ENCODE results near the gene USH2A. TPM values are rescaled to one million over a fixed set of nuclear protein-coding genes. Genes with fewer than 3 reads are reported as not detected.

The USH2A gene
- total RNA-seq, 1 donor from 2014 or later, result 0.55 TPM

DNA sequence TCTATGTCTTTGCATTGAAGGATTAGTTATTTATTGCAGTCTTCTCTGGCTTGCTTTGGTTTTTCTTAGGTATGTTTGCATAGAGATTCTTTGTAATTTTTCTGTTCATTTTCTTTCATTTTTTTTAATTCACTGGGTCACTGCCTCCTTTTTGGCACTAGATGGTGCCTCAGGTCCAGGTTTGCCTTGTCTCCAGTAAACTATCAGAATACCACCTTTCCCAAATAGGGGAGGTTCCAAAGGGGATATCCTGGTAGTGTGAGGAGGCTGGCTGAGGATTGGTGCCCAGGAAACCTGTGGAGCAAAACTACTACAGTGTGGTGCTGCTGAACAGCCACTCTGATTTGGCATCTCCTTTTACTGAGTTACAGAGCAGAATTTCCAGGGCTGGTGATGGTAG is 599.0 kb downstream of the USH2A start:
- no peak for DNase-seq (ENCODE audit: low spot score, unreplicated experiment)
- H3K4me3 Mint-ChIP-seq (ENCODE audit: low read depth), result no peak overlapping the region

DNA sequence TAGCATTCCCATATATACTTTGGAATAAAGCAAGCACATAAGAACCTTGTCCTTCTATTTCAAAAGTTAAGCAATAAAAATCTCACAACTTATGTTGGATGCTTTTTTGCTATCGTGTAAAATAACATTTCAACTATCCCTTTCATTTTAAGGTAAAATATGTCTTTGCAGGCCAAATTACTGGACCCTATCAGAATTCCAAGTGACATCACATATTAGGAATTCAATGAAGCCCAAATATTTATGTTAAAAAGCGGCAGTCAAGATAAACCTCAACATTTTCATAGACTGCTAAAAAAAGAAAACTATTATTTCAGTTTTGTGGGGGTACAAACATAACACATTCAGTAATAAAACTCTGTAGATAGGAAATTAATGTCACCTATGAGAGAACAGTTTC is 604.1 kb downstream of the USH2A start:
- H3K9me3 Mint-ChIP-seq (ENCODE audit: low read depth), result no peaks in the 10 kb centered on the region
- no peak for DNase-seq (ENCODE audit: low spot score, unreplicated experiment)
- no peaks in the 10 kb centered on the region for H3K4me1 Mint-ChIP-seq (ENCODE audit: low read depth)
- H3K4me3 Mint-ChIP-seq (ENCODE audit: low read depth), result no peak overlapping the region
- TF ChIP-seq, protein P1, sequence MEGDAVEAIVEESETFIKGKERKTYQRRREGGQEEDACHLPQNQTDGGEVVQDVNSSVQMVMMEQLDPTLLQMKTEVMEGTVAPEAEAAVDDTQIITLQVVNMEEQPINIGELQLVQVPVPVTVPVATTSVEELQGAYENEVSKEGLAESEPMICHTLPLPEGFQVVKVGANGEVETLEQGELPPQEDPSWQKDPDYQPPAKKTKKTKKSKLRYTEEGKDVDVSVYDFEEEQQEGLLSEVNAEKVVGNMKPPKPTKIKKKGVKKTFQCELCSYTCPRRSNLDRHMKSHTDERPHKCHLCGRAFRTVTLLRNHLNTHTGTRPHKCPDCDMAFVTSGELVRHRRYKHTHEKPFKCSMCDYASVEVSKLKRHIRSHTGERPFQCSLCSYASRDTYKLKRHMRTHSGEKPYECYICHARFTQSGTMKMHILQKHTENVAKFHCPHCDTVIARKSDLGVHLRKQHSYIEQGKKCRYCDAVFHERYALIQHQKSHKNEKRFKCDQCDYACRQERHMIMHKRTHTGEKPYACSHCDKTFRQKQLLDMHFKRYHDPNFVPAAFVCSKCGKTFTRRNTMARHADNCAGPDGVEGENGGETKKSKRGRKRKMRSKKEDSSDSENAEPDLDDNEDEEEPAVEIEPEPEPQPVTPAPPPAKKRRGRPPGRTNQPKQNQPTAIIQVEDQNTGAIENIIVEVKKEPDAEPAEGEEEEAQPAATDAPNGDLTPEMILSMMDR (IDR thresholded peaks at IDR 0.05; ENCODE audit: unreplicated experiment), result no peak
- H3K27ac Mint-ChIP-seq, result no peak overlapping the region
- no peaks in the 10 kb centered on the region for H3K36me3 Mint-ChIP-seq (ENCODE audit: insufficient read depth)
- H3K27me3 Mint-ChIP-seq, result no peaks in the 10 kb centered on the region

More for the DNA sequence above, 599.0 kb downstream of the USH2A start:
- Mint-ChIP-seq H3K4me1 (ENCODE audit: low read depth) (no peaks in the 10 kb centered on the region), H3K27ac (no peak overlapping the region), H3K36me3 (ENCODE audit: insufficient read depth) (no peaks in the 10 kb centered on the region), H3K9me3 (ENCODE audit: low read depth) (no peaks in the 10 kb centered on the region), H3K27me3 (no peaks in the 10 kb centered on the region)
- TF ChIP-seq, protein P1 (IDR thresholded peaks at IDR 0.05; ENCODE audit: unreplicated experiment), result peak; percentile 67

DNA sequence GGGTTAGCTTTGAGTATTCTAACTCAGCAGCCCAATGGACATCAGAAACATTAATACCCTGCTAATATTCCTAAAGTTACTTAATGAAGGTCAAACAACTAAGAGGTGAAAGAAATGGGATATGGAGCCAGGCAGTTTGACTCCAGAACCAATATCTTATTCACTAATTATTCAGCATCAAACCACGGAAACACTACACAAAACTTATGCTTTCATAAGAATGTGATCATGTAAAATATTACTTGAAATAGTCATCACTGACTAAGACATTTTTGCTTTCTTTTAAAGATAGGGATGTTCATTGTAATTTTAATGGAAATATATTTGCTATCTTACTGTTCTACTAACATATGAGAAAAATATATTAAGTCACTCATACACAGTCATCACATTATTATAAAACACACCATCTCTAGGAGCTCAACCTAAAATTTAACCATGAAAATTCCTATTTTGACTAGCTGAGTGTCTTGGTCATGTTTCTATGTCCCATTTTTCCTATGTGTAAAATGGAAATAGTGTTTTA is 615.3 kb downstream of the USH2A start:
- no peak for DNase-seq (ENCODE audit: low spot score, unreplicated experiment)
- H3K27me3 Mint-ChIP-seq, result no peaks in the 10 kb centered on the region

DNA sequence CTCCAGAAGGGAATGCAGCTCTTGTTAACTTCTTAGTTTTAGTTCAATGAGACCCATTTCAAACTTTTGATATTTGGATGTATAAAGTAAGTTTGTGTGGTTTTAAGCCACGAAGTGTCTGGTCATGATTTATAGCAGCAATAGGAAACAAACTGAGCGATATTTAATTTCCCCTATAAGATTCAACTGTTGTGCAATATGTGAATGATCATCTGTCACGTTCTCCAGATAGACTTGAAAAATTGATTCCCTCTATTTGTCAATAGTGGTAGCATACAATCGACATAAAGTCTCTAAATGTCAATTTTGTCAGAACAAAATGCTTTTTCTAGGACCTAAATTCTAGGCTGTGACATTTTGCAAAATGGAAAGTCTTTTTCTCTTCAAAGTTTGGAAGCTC is 616.0 kb downstream of the USH2A start:
- TF ChIP-seq, protein P1 (IDR thresholded peaks at IDR 0.05; ENCODE audit: unreplicated experiment), result no peak
- DNase-seq (ENCODE audit: low spot score, unreplicated experiment), result no peak
- no peaks in the 10 kb centered on the region for H3K4me1 Mint-ChIP-seq (ENCODE audit: low read depth)

More for the DNA sequence above, 615.3 kb downstream of the USH2A start:
- TF ChIP-seq, protein P1 (IDR thresholded peaks at IDR 0.05; ENCODE audit: unreplicated experiment), result no peak
- Mint-ChIP-seq H3K4me1 (ENCODE audit: low read depth) (no peaks in the 10 kb centered on the region), H3K27ac (no peak overlapping the region), H3K9me3 (ENCODE audit: low read depth) (peaks cover 31% of the 10 kb centered on the region), H3K36me3 (ENCODE audit: insufficient read depth) (peaks cover 1% of the 10 kb centered on the region), H3K4me3 (ENCODE audit: low read depth) (no peak overlapping the region)

GRCh38 chr1:215797859-215798258 is 625.4 kb downstream of the USH2A start:
- no peaks in the 10 kb centered on the region for H3K27me3 Mint-ChIP-seq
- DNase-seq (ENCODE audit: low spot score, unreplicated experiment), result no peak
- H3K36me3 Mint-ChIP-seq (ENCODE audit: insufficient read depth), result no peaks in the 10 kb centered on the region
- H3K9me3 Mint-ChIP-seq (ENCODE audit: low read depth), result peaks cover 8% of the 10 kb centered on the region
- H3K27ac Mint-ChIP-seq, result no peak overlapping the region
- TF ChIP-seq, protein P1 (IDR thresholded peaks at IDR 0.05; ENCODE audit: unreplicated experiment), result no peak
- H3K4me3 Mint-ChIP-seq (ENCODE audit: low read depth), result no peak overlapping the region
- H3K4me1 Mint-ChIP-seq (ENCODE audit: low read depth), result peaks cover 4% of the 10 kb centered on the region

More for the DNA sequence above, 616.0 kb downstream of the USH2A start:
- Mint-ChIP-seq H3K27ac (no peak overlapping the region), H3K9me3 (ENCODE audit: low read depth) (peaks cover 28% of the 10 kb centered on the region), H3K27me3 (no peaks in the 10 kb centered on the region), H3K4me3 (ENCODE audit: low read depth) (no peak overlapping the region), H3K36me3 (ENCODE audit: insufficient read depth) (no peaks in the 10 kb centered on the region)
